CD14-positive monocyte (primary cell): ENCODE results near the gene CELF4. TPM values are rescaled to one million over a fixed set of nuclear protein-coding genes. Genes with fewer than 3 reads are reported as not detected.

Experiments used
- DNase-seq, 3 donors: peaks; one replicate each; pipeline ENCODE4 v3.0.0-alpha.2; 2011 to 2022
- H2AFZ ChIP-seq: 2 replicates; pipeline ENCODE4 v1.6.0; 2012; ENCODE audit warnings: mild to moderate bottlenecking, low read depth, low read length, inconsistent platforms; ENCODE audit not compliant: insufficient read depth, poor library complexity, severe bottlenecking
- H3K27ac ChIP-seq, 2 donors: 1 replicate in 1 of 2; 2 replicates in 1 of 2; pipeline ENCODE4 v1.5.1; 2012 to 2013; ENCODE audit warnings: low read length in 2 of 2, control low read depth in 1 of 2, inconsistent platforms in 1 of 2, low read depth in 1 of 2, mild to moderate bottlenecking in 1 of 2
- H3K27me3 ChIP-seq, 2 donors: one replicate each; pipeline versions ENCODE4 v1.6.0 to v1.6.1; 2011 to 2013; ENCODE audit warnings: low read length in 2 of 2; ENCODE audit not compliant: control insufficient read depth in 2 of 2, insufficient read depth in 2 of 2
- H3K36me3 ChIP-seq, 2 donors: replicated peaks in 1 of 2; 1 replicate in 1 of 2; 2 replicates in 1 of 2; pipeline versions ENCODE4 v1.5.1 to v1.6.1; 2012 to 2013; ENCODE audit warnings: low read length in 2 of 2, control low read depth in 1 of 2, inconsistent platforms in 1 of 2, mild to moderate bottlenecking in 1 of 2; ENCODE audit not compliant: insufficient read depth in 2 of 2, control insufficient read depth in 1 of 2
- H3K4me1 ChIP-seq, 2 donors: 1 replicate in 1 of 2; 2 replicates in 1 of 2; pipeline versions ENCODE4 v1.5.1 to v1.6.1; 2012 to 2013; ENCODE audit warnings: low read length in 2 of 2, control low read depth in 1 of 2, inconsistent platforms in 1 of 2, mild to moderate bottlenecking in 1 of 2, moderate library complexity in 1 of 2; ENCODE audit not compliant: insufficient read depth in 2 of 2, control insufficient read depth in 1 of 2
- H3K4me2 ChIP-seq: replicated peaks from 2 replicates; pipeline ENCODE3; 2012; ENCODE audit warnings: low read length, moderate library complexity, mild to moderate bottlenecking; ENCODE audit not compliant: poor library complexity, severe bottlenecking; ENCODE audit errors: extremely low read depth
- H3K4me3 ChIP-seq, 3 experiments: fragments of 200-600 bp in 1 of 3; sonication (generic) in 1 of 3; replicated peaks in 1 of 3; 1 replicate in 2 of 3; 2 replicates in 1 of 3; pipeline ENCODE4 v1.5.1; 2011 to 2013; ENCODE audit warnings: low read length in 3 of 3, mild to moderate bottlenecking in 3 of 3, control low read depth in 2 of 3, low read depth in 2 of 3, inconsistent platforms in 1 of 3, moderate library complexity in 1 of 3
- H3K79me2 ChIP-seq: 2 replicates; pipeline ENCODE4 v1.6.0; 2012; ENCODE audit warnings: mild to moderate bottlenecking, control low read depth, inconsistent platforms, low read length, moderate library complexity; ENCODE audit not compliant: insufficient read depth
- H3K9ac ChIP-seq: 2 replicates; pipeline ENCODE4 v1.6.0; 2017; ENCODE audit warnings: low read length, mild to moderate bottlenecking; ENCODE audit not compliant: insufficient read depth, poor library complexity, severe bottlenecking
- H3K9me3 ChIP-seq, 2 donors: replicated peaks in 1 of 2; 1 replicate in 1 of 2; 2 replicates in 1 of 2; pipeline versions ENCODE4 v1.5.1 to v1.6.1; 2012 to 2013; ENCODE audit warnings: low read length in 2 of 2, control low read depth in 1 of 2; ENCODE audit not compliant: control insufficient read depth in 1 of 2, insufficient read depth in 1 of 2
- H4K20me1 ChIP-seq: 2 replicates; pipeline ENCODE4 v1.6.0; 2012; ENCODE audit warnings: mild to moderate bottlenecking, low read length, control low read depth, moderate library complexity; ENCODE audit not compliant: insufficient read depth
- H3K27ac Mint-ChIP-seq, 7 donors: one replicate each; pipeline ENCODE4 v1.8.0; 2020; ENCODE audit warnings: mild to moderate bottlenecking in 7 of 7, mixed read lengths in 7 of 7, moderate library complexity in 6 of 7, inconsistent platforms in 2 of 7
- H3K27me3 Mint-ChIP-seq, 3 donors: one replicate each; pipeline ENCODE4 v1.8.0; 2021 to 2022; ENCODE audit warnings: low read depth in 3 of 3, mild to moderate bottlenecking in 3 of 3, mixed read lengths in 3 of 3, moderate library complexity in 3 of 3, inconsistent platforms in 1 of 3
- H3K36me3 Mint-ChIP-seq, 2 donors: one replicate each; pipeline ENCODE4 v1.8.0; 2020; ENCODE audit warnings: mixed read lengths in 2 of 2, inconsistent platforms in 1 of 2, mild to moderate bottlenecking in 1 of 2
- H3K4me1 Mint-ChIP-seq: one replicate; pipeline ENCODE4 v1.8.0; 2020; ENCODE audit warnings: mild to moderate bottlenecking, mixed read lengths
- H3K4me3 Mint-ChIP-seq, 2 donors: one replicate each; pipeline ENCODE4 v1.8.0; 2020; ENCODE audit warnings: mild to moderate bottlenecking in 2 of 2, mixed read lengths in 2 of 2, moderate library complexity in 1 of 2
- H3K9me3 Mint-ChIP-seq, 7 donors: one replicate each; pipeline ENCODE4 v1.8.0; 2020 to 2022; ENCODE audit warnings: mixed read lengths in 7 of 7, mild to moderate bottlenecking in 6 of 7, moderate library complexity in 6 of 7, inconsistent platforms in 2 of 7
- WGBS: methylation state at CpG from one replicate; pipeline ENCODE4 v1.1.5; 2013; ENCODE audit warnings: missing lambda C conversion rate; ENCODE audit not compliant: insufficient coverage; 5-methylcytosine and 5-hydroxymethylcytosine counted together
- intact Hi-C, 2 donors: fragments of 100-400 bp; cut with micrococcal nuclease; formaldehyde crosslinking; loops; one replicate each; pipeline versions ENCODE4 v1.15.0 to v1.15.1; 2023
- polyA plus RNA-seq, 3 donors: library from polyadenylated mRNA; depleted of rRNA in 1 of 3; unstranded in 2 of 3; stranded (reverse) in 1 of 3; fragments of 300-500 nt in 2 of 3; fragments of >200 nt in 1 of 3; fragmentation: Illumina TruSeq in 2 of 3; gene quantifications; 1 replicate in 2 of 3; 2 replicates in 1 of 3; pipeline ENCODE4 v1.2.3, GENCODE V29; 2012 to 2021
- TF ChIP-seq, protein P1 (sequence below): fragments of 200-600 bp; IDR thresholded peaks from one replicate; pipeline ENCODE4 v1.8.0; 2022; ENCODE audit warnings: antibody characterized with exemption, mild to moderate bottlenecking

CELF4 gene
- polyA plus RNA-seq, 3 donors = not detected

DNA sequence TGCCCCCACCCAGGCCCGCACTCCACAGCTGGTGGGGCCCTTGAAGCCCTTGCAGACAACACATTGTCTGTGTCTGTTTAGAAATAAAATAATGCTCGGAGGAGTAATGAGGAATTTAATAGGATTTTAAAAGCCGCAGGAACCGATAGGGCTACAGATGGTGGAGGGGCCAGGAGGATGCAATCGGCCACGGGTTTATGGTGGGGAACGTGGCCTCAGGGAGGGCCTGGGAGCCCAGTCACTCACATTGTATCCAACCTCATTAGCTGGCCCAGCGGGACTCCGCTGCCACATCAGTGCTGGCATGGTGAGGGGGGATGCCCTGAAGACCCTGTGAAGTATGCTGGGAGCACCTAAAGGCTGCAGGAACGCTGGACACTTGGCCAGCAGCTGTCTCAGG lies 252.0 kb downstream of the CELF4 start:
- intact Hi-C loops = no loop called here
- Histone ChIP-seq H3K79me2 (no peaks in the 10 kb centered on the region), H3K27ac (no peak overlapping the region), H3K27me3 (no peaks in the 10 kb centered on the region), H3K36me3 (no peaks in the 10 kb centered on the region), H3K9me3 (no peaks in the 10 kb centered on the region), H3K4me3 (no peak overlapping the region), H3K4me1 (no peaks in the 10 kb centered on the region), H3K9ac (no peak overlapping the region), H3K4me2 (no peak overlapping the region), H4K20me1 (no peaks in the 10 kb centered on the region), H2AFZ (no peak overlapping the region)
- no peaks in the 10 kb centered on the region for H3K4me1 Mint-ChIP-seq
- peaks cover 3 to 6% (median 5%) of the 10 kb centered on the region in 3 donors for H3K27me3 Mint-ChIP-seq
- H3K27ac Mint-ChIP-seq = no peak overlapping the region
- 80% methylated on average over 1 of the region's 10 CpGs for WGBS
- H3K9me3 Mint-ChIP-seq = no peaks in the 10 kb centered on the region
- DNase-seq = no peak
- TF ChIP-seq, protein P1, sequence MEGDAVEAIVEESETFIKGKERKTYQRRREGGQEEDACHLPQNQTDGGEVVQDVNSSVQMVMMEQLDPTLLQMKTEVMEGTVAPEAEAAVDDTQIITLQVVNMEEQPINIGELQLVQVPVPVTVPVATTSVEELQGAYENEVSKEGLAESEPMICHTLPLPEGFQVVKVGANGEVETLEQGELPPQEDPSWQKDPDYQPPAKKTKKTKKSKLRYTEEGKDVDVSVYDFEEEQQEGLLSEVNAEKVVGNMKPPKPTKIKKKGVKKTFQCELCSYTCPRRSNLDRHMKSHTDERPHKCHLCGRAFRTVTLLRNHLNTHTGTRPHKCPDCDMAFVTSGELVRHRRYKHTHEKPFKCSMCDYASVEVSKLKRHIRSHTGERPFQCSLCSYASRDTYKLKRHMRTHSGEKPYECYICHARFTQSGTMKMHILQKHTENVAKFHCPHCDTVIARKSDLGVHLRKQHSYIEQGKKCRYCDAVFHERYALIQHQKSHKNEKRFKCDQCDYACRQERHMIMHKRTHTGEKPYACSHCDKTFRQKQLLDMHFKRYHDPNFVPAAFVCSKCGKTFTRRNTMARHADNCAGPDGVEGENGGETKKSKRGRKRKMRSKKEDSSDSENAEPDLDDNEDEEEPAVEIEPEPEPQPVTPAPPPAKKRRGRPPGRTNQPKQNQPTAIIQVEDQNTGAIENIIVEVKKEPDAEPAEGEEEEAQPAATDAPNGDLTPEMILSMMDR = no peak
- no peak overlapping the region for H3K4me3 Mint-ChIP-seq
- no peaks in the 10 kb centered on the region for H3K36me3 Mint-ChIP-seq

DNA sequence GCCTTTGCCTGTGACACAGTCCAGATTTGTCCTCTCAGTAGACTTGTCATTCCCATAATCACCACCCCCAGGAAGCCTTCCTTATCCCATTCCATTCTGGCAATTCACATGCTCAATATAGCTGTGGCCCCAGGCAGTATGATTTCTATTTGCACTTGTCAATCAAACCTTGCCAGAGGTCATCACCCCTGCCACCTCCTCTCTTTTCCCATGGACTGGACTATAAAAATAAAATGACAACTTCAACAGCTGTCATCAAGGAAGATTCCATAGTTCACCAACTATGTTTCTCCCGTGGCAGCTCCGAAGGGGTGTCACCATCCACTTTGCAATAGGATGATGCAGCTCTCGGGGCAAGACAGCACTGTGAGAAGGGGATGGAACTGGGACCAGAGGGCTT lies 255.7 kb downstream of the CELF4 start:
- no peak overlapping the region for H3K4me3 ChIP-seq
- TF ChIP-seq, protein P1 = no peak
- Mint-ChIP-seq H3K4me3 (no peak overlapping the region), H3K4me1 (no peaks in the 10 kb centered on the region), H3K36me3 (no peaks in the 10 kb centered on the region), H3K27ac (no peak overlapping the region), H3K9me3 (no peaks in the 10 kb centered on the region), H3K27me3 (peaks cover 0 to 3% (median 0%) of the 10 kb centered on the region in 3 donors)
- H3K9ac ChIP-seq = no peak overlapping the region
- H3K4me1 ChIP-seq = no peaks in the 10 kb centered on the region
- no peaks in the 10 kb centered on the region for H3K27me3 ChIP-seq
- H3K9me3 ChIP-seq = no peaks in the 10 kb centered on the region
- no CpG with 5 or more reads among the region's 3 CpGs for WGBS
- no peaks in the 10 kb centered on the region for H3K79me2 ChIP-seq
- H2AFZ ChIP-seq = no peak overlapping the region
- no peaks in the 10 kb centered on the region for H3K36me3 ChIP-seq
- no peak for DNase-seq
- no peak overlapping the region for H3K4me2 ChIP-seq
- intact Hi-C loops = no loop called here
- H4K20me1 ChIP-seq = no peaks in the 10 kb centered on the region
- no peak overlapping the region for H3K27ac ChIP-seq
